ENCODE measurements around the gene GPR183.

The GPR183 gene

GRCh38 chr13:99246100-99246499 lies 61.1 kb downstream of the GPR183 start:
- no peak for DNase-seq (ENCODE audit: low read depth)

Measured in GM04504 (cell line).